Gastrocnemius medialis (tissue), 4 donors: ENCODE results near the gene ELF5. TPM values are rescaled to one million over a fixed set of nuclear protein-coding genes. Genes with fewer than 3 reads are reported as not detected.

Experiments used
- ATAC-seq, 2 donors: fragments of 150-250 bp; one replicate each; pipeline ENCODE4 v1.9.1; 2016
- DNase-seq, 2 donors: peaks; one replicate each; pipeline ENCODE4 v3.0.0-alpha.2; 2019
- H3K27ac ChIP-seq, 4 donors: fragments of 200-600 bp; sonication (generic); 1 replicate in 1 of 4; 2 replicates in 3 of 4; pipeline ENCODE4 v1.5.1; 2016 to 2018; ENCODE audit warnings: mild to moderate bottlenecking in 2 of 4, moderate library complexity in 1 of 4
- H3K27me3 ChIP-seq, 3 donors: fragments of 200-600 bp; sonication (generic) in 2 of 3; 1 replicate in 1 of 3; 2 replicates in 2 of 3; pipeline versions ENCODE4 v1.5.1 to v1.6.0; 2016 to 2019; ENCODE audit warnings: mild to moderate bottlenecking in 1 of 3, moderate library complexity in 1 of 3
- H3K36me3 ChIP-seq, 2 donors: fragments of 200-600 bp; sonication (generic) in 1 of 2; one replicate each; pipeline ENCODE4 v1.5.1; 2017 to 2018
- H3K4me1 ChIP-seq, 2 donors: fragments of 200-600 bp; sonication (generic) in 1 of 2; one replicate each; pipeline ENCODE4 v1.5.1; 2016 to 2017; ENCODE audit warnings: mild to moderate bottlenecking in 2 of 2
- H3K4me3 ChIP-seq, 4 donors: fragments of 200-600 bp; sonication (generic) in 3 of 4; 1 replicate in 1 of 4; 2 replicates in 3 of 4; pipeline ENCODE4 v1.5.1; 2016 to 2019; ENCODE audit warnings: mild to moderate bottlenecking in 2 of 4
- H3K9me3 ChIP-seq, 3 donors: fragments of 200-600 bp; sonication (generic) in 2 of 3; 1 replicate in 1 of 3; 2 replicates in 2 of 3; pipeline ENCODE4 v1.5.1; 2016 to 2019
- CTCF ChIP-seq, 5 experiments: fragments of 450-650 bp in 3 of 5; fragments of 200-600 bp in 2 of 5; sonication (generic) in 2 of 5; IDR thresholded peaks in 4 of 5; conservative IDR thresholded peaks in 1 of 5; 1 replicate in 4 of 5; 2 replicates in 1 of 5; pipeline ENCODE4 v1.5.1; 2016 to 2019; ENCODE audit warnings: antibody characterized with exemption in 5 of 5, mild to moderate bottlenecking in 3 of 5, moderate library complexity in 3 of 5
- POLR2A ChIP-seq, 2 donors: fragments of 450-650 bp; IDR thresholded peaks; one replicate each; pipeline ENCODE4 v1.6.1; 2017; ENCODE audit warnings: antibody characterized with exemption in 2 of 2, mild to moderate bottlenecking in 2 of 2, moderate library complexity in 2 of 2
- in situ Hi-C, 4 donors: fragments of 200-750 bp; cut with MboI; loops; one replicate each; pipeline versions ENCODE4 v1.15.0 to v1.8.0; 2017; ENCODE audit warnings: low sequenced_read_pairs in 4 of 4
- intact Hi-C: fragments of 100-400 bp; cut with DNase I; formaldehyde crosslinking; loops from one replicate; pipeline ENCODE4 v1.15.1; 2023; ENCODE audit warnings: low total_unique reads
- total RNA-seq, 4 donors: library from RNA; depleted of rRNA; stranded (reverse); fragments of >200 nt; gene quantifications; one replicate each; pipeline versions ENCODE4 v1.1.0 to v1.2.3, GENCODE V29; 2016

Gene ELF5
- total RNA-seq, 4 donors from 2014 or later, result not detected

DNA sequence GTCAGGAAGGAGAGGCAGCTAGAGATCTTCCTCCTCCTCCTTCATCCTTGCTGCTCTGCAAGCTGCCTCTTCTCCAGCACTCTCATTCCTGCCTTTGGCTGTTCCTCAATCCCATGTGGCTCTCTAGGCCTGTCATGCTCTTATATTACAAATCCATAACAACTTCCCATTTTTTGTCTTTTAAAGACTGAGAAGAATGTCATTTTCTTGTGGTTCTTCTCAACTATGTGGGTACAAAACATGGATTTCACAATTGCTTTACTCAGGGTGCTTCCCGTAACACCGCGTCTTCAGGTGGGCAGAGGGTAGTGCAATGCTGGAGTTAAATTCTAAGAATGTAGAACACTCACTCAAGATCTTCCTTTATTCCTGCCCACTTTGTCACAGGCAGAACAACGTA is 81.6 kb downstream of the ELF5 start:
- intact Hi-C loops, result loop anchor here (10.0 kb wide), 1 partner anchor 727 kb away; the partner anchor contains the start of gene C11orf91
- TF ChIP-seq CTCF (IDR thresholded peaks at IDR 0.05 in 4 of 5, conservative IDR thresholded peaks at IDR 0.05 in 1 of 5) (no peak), POLR2A (IDR thresholded peaks at IDR 0.05) (no peak)

More for the DNA sequence above, 81.6 kb downstream of the ELF5 start:
- no peak overlapping the region for H3K27ac ChIP-seq
- in situ Hi-C loops, result no loop called here
- ATAC-seq, result no peak
- H3K36me3 ChIP-seq, result no peaks in the 10 kb centered on the region
- no peaks in the 10 kb centered on the region for H3K9me3 ChIP-seq
- H3K4me1 ChIP-seq, result no peaks in the 10 kb centered on the region
- H3K27me3 ChIP-seq, result no peaks in the 10 kb centered on the region
- H3K4me3 ChIP-seq, result no peak overlapping the region
- no peak for DNase-seq

Other genes starting within 250 kb of the ELF5 start
- gene ABTB2, start 155.8 kb downstream of the ELF5 start, total RNA-seq, result 10 to 100 TPM in 2 of 4 donors, 1 to 10 TPM in 2; 8.8 to 30.7 (median 12.2) TPM
- 100 to 1,000 TPM; 107 to 150 (median 128) TPM for gene CAT, start 74.9 kb downstream of the ELF5 start, total RNA-seq
- under 1 TPM in 2 of 4 donors, not detected in 2; 0.09 to 0.85 TPM for gene EHF, start 107.3 kb upstream of the ELF5 start, total RNA-seq